OCI-LY1 (cell line): Measurements from ENCODE around the gene NHERF2.

Experiments
- H2AFZ ChIP-seq: fragments of 200-600 bp; sonication (generic), shearing (Covaris generic); 2 replicates; pipeline ENCODE4 v1.6.0; 2014; ENCODE audit warnings: antibody characterized with exemption, mild to moderate bottlenecking, low read length
- H3F3A ChIP-seq: fragments of 200-600 bp; sonication (generic), shearing (Covaris generic); 2 replicates; pipeline ENCODE4 v1.6.0; 2014; ENCODE audit warnings: mild to moderate bottlenecking, antibody characterized with exemption, low read length, moderate library complexity; ENCODE audit not compliant: insufficient read depth
- H3K27ac ChIP-seq: fragments of 200-600 bp; sonication (generic); 2 replicates; pipeline ENCODE4 v1.5.1; 2014; ENCODE audit warnings: low read length, mixed run types, mild to moderate bottlenecking, low read depth; ENCODE audit not compliant: poor library complexity, severe bottlenecking
- H3K27me3 ChIP-seq: fragments of 200-600 bp; sonication (generic); 2 replicates; pipeline ENCODE4 v1.6.0; 2014; ENCODE audit warnings: antibody characterized with exemption, mild to moderate bottlenecking, low read length, moderate library complexity; ENCODE audit not compliant: insufficient read depth
- H3K36me3 ChIP-seq: fragments of 200-600 bp; sonication (generic); 2 replicates; pipeline ENCODE4 v1.6.1; 2014; ENCODE audit warnings: mild to moderate bottlenecking, antibody characterized with exemption, low read length, moderate library complexity, mixed read lengths; ENCODE audit not compliant: insufficient read depth
- H3K4me1 ChIP-seq: fragments of 200-600 bp; sonication (generic); 2 replicates; pipeline ENCODE4 v1.5.1; 2014; ENCODE audit warnings: mild to moderate bottlenecking, low read length, moderate library complexity; ENCODE audit not compliant: insufficient read depth, severe bottlenecking
- H3K4me2 ChIP-seq: fragments of 200-600 bp; sonication (generic), shearing (Covaris generic); 2 replicates; pipeline ENCODE4 v1.6.1; 2014; ENCODE audit warnings: low read length
- H3K4me3 ChIP-seq: fragments of 200-600 bp; sonication (generic); 2 replicates; pipeline ENCODE4 v1.5.1; 2014; ENCODE audit warnings: low read length, low read depth, mild to moderate bottlenecking, mixed read lengths; ENCODE audit not compliant: poor library complexity, severe bottlenecking
- H3K79me2 ChIP-seq: fragments of 200-600 bp; shearing (Covaris generic); 2 replicates; pipeline ENCODE4 v1.6.1; 2016; ENCODE audit warnings: mixed run types, low read length, mixed read lengths; ENCODE audit not compliant: insufficient read depth
- H3K9ac ChIP-seq: fragments of 200-600 bp; sonication (generic), shearing (Covaris generic); 2 replicates; pipeline ENCODE4 v1.6.1; 2014; ENCODE audit warnings: mild to moderate bottlenecking, low read length, mixed read lengths
- H3K9me2 ChIP-seq: fragments of 200-600 bp; sonication (generic), shearing (Covaris generic); 2 replicates; pipeline ENCODE4 v1.6.1; 2014; ENCODE audit warnings: low read depth, mild to moderate bottlenecking, low read length, mixed read lengths
- H3K9me3 ChIP-seq: fragments of 200-600 bp; shearing (Covaris generic); 2 replicates; pipeline ENCODE4 v1.6.1; 2014; ENCODE audit warnings: low read length, mixed read lengths
- H4K20me1 ChIP-seq: fragments of 200-600 bp; sonication (generic), shearing (Covaris generic); 2 replicates; pipeline ENCODE4 v1.6.0; 2016; ENCODE audit warnings: mild to moderate bottlenecking, low read length; ENCODE audit not compliant: insufficient read depth
- CTCF ChIP-seq: fragments of 200-600 bp; sonication (generic), shearing (Covaris generic); IDR thresholded peaks from 2 replicates; pipeline ENCODE4 v1.5.1; 2017; ENCODE audit warnings: mild to moderate bottlenecking, antibody characterized with exemption, low read length, moderate library complexity, mixed read lengths
- EZH2 ChIP-seq: fragments of 200-600 bp; sonication (generic), shearing (Covaris generic); IDR thresholded peaks from 2 replicates; pipeline ENCODE4 v1.8.0; 2017; ENCODE audit warnings: borderline replicate concordance, mixed run types, mild to moderate bottlenecking, antibody characterized with exemption, low read length, moderate library complexity, mixed read lengths

The NHERF2 gene

GRCh38 chr16:1998852-1999801 lies 27.6 kb upstream of the NHERF2 start:
- no peaks in the 10 kb centered on the region for H3K9me3 ChIP-seq
- no peak overlapping the region for H3K4me2 ChIP-seq
- no peak overlapping the region for H2AFZ ChIP-seq
- no peak for TF ChIP-seq EZH2
- TF ChIP-seq CTCF, result no peak
- no peak overlapping the region for H3K27ac ChIP-seq
- H4K20me1 ChIP-seq, result no peaks in the 10 kb centered on the region
- no peaks in the 10 kb centered on the region for H3K79me2 ChIP-seq
- H3K4me3 ChIP-seq, result no peak overlapping the region
- H3K27me3 ChIP-seq, result no peaks in the 10 kb centered on the region
- no peaks in the 10 kb centered on the region for H3F3A ChIP-seq
- peaks cover 3% of the 10 kb centered on the region for H3K4me1 ChIP-seq
- no peaks in the 10 kb centered on the region for H3K9me2 ChIP-seq
- H3K36me3 ChIP-seq, result peaks cover 75% of the 10 kb centered on the region
- no peak overlapping the region for H3K9ac ChIP-seq

- Histone ChIP-seq H2AFZ (no peak overlapping the region), H3F3A (no peaks in the 10 kb centered on the region), H3K79me2 (no peaks in the 10 kb centered on the region), H3K4me1 (peaks cover 7% of the 10 kb centered on the region), H3K9me2 (no peaks in the 10 kb centered on the region), H3K36me3 (peaks cover 75% of the 10 kb centered on the region), H4K20me1 (no peaks in the 10 kb centered on the region), H3K4me2 (no peak overlapping the region), H3K9ac (no peak overlapping the region), H3K27ac (no peak overlapping the region), H3K4me3 (no peak overlapping the region), H3K27me3 (no peaks in the 10 kb centered on the region), H3K9me3 (no peaks in the 10 kb centered on the region)
- TF ChIP-seq EZH2 (no peak), CTCF (no peak)
Measured at GRCh38 chr16:1999866-2000514, 26.7 kb upstream of the NHERF2 start.

GRCh38 chr16:2001035-2001434 lies 25.7 kb upstream of the NHERF2 start:
- Histone ChIP-seq H4K20me1 (no peaks in the 10 kb centered on the region), H3K9me2 (no peaks in the 10 kb centered on the region), H3K79me2 (no peaks in the 10 kb centered on the region), H2AFZ (no peak overlapping the region), H3K4me3 (no peak overlapping the region), H3K9ac (no peak overlapping the region), H3K27me3 (no peaks in the 10 kb centered on the region), H3K36me3 (peaks cover 71% of the 10 kb centered on the region), H3K9me3 (no peaks in the 10 kb centered on the region), H3K4me1 (peaks cover 17% of the 10 kb centered on the region), H3F3A (no peaks in the 10 kb centered on the region), H3K27ac (no peak overlapping the region), H3K4me2 (no peak overlapping the region)
- TF ChIP-seq CTCF (no peak), EZH2 (no peak)
